ENCODE measurements around the gene SORCS2. TPM values are rescaled to one million over a fixed set of nuclear protein-coding genes. Genes with fewer than 3 reads are reported as not detected.

Gene SORCS2
- total RNA-seq, 1 donor from 2014 or later, result 13.8 TPM

GRCh38 chr4:7379719-7380118 lies 187.4 kb downstream of the SORCS2 start:
- peaks cover 16% of the 10 kb centered on the region for H3K27me3 Mint-ChIP-seq (ENCODE audit: low read depth, unreplicated experiment)
- TF ChIP-seq CTCF (IDR thresholded peaks at IDR 0.05; ENCODE audit: insufficient read depth, low read depth, low read length) (no peak), EZH2 (IDR thresholded peaks at IDR 0.05; ENCODE audit: insufficient read depth, low read length) (no peak)

GRCh38 chr4:7381221-7381889 lies 189.0 kb downstream of the SORCS2 start:
- H3K27ac ChIP-seq (ENCODE audit: low read depth, low read length), result no peak overlapping the region
- Mint-ChIP-seq H3K9me3 (ENCODE audit: unreplicated experiment) (peaks cover 5% of the 10 kb centered on the region), H3K4me3 (ENCODE audit: unreplicated experiment) (no peak overlapping the region), H3K4me1 (ENCODE audit: low read depth, unreplicated experiment) (peaks cover 22% of the 10 kb centered on the region), H3K27ac (ENCODE audit: unreplicated experiment) (no peak overlapping the region), H3K27me3 (ENCODE audit: low read depth, unreplicated experiment) (peaks cover 8% of the 10 kb centered on the region), H3K36me3 (ENCODE audit: low read depth, unreplicated experiment) (peaks cover 7% of the 10 kb centered on the region)
- no peaks in the 10 kb centered on the region for H3K9me3 ChIP-seq (ENCODE audit: insufficient read depth, low read depth, low read length)
- H3K4me1 ChIP-seq (ENCODE audit: insufficient read depth, low read length), result no peaks in the 10 kb centered on the region
- H3K4me2 ChIP-seq (ENCODE audit: low read length), result no peak overlapping the region
- no peak for FAIRE-seq
- TF ChIP-seq CTCF (IDR thresholded peaks at IDR 0.05; ENCODE audit: insufficient read depth, low read depth, low read length) (no peak), EZH2 (IDR thresholded peaks at IDR 0.05; ENCODE audit: insufficient read depth, low read length) (no peak)
- no peak overlapping the region for H2AFZ ChIP-seq (ENCODE audit: low read depth, low read length)
- peaks cover 7% of the 10 kb centered on the region for H3K27me3 ChIP-seq (ENCODE audit: insufficient read depth, low read length)
- no peaks in the 10 kb centered on the region for H3K79me2 ChIP-seq (ENCODE audit: insufficient read depth, low read length)
- H3K36me3 ChIP-seq (ENCODE audit: insufficient read depth, low read length), result no peaks in the 10 kb centered on the region
- H4K20me1 ChIP-seq (ENCODE audit: insufficient read depth, low read length), result peaks cover 53% of the 10 kb centered on the region
- H3K4me3 ChIP-seq (ENCODE audit: insufficient read depth, low read depth, low read length), result no peak overlapping the region
- H3K9ac ChIP-seq (ENCODE audit: low read length), result no peak overlapping the region
- no peak for DNase-seq (ENCODE audit: low read depth)

More at GRCh38 chr4:7379719-7380118, 187.4 kb downstream of the SORCS2 start:
- Mint-ChIP-seq H3K27ac (ENCODE audit: unreplicated experiment) (no peak overlapping the region), H3K9me3 (ENCODE audit: unreplicated experiment) (peaks cover 5% of the 10 kb centered on the region), H3K4me1 (ENCODE audit: low read depth, unreplicated experiment) (peaks cover 23% of the 10 kb centered on the region), H3K4me3 (ENCODE audit: unreplicated experiment) (no peak overlapping the region), H3K36me3 (ENCODE audit: low read depth, unreplicated experiment) (peaks cover 7% of the 10 kb centered on the region)
- FAIRE-seq (no peak), DNase-seq (ENCODE audit: low read depth) (no peak)
- H3K4me1 ChIP-seq (ENCODE audit: insufficient read depth, low read length), result no peaks in the 10 kb centered on the region
- H3K27me3 ChIP-seq (ENCODE audit: insufficient read depth, low read length), result peaks cover 7% of the 10 kb centered on the region
- H3K4me2 ChIP-seq (ENCODE audit: low read length), result no peak overlapping the region
- no peak overlapping the region for H3K9ac ChIP-seq (ENCODE audit: low read length)
- peaks cover 61% of the 10 kb centered on the region for H4K20me1 ChIP-seq (ENCODE audit: insufficient read depth, low read length)
- H3K27ac ChIP-seq (ENCODE audit: low read depth, low read length), result no peak overlapping the region
- no peak overlapping the region for H3K4me3 ChIP-seq (ENCODE audit: insufficient read depth, low read depth, low read length)
- H3K9me3 ChIP-seq (ENCODE audit: insufficient read depth, low read depth, low read length), result no peaks in the 10 kb centered on the region
- H3K36me3 ChIP-seq (ENCODE audit: insufficient read depth, low read length), result no peaks in the 10 kb centered on the region
- H3K79me2 ChIP-seq (ENCODE audit: insufficient read depth, low read length), result no peaks in the 10 kb centered on the region
- no peak overlapping the region for H2AFZ ChIP-seq (ENCODE audit: low read depth, low read length)

Data from astrocyte (in vitro differentiated cells and primary cell).